NCI-H2029 (cell line): ENCODE measurements around the gene TOP2A.
A peak's percentile ranks its signal among the peaks of the same experiment; 100 is the strongest.
"Not testable (repeated sequence)": the region's sequence is repeated elsewhere in the genome, so short reads cannot be mapped to it uniquely, and the experiment has no call there.

ENCODE experiments used
- DNase-seq: peaks from one replicate; lab custom pipeline; 2025; lab: John Stamatoyannopoulos, UW

Gene TOP2A

DNA sequence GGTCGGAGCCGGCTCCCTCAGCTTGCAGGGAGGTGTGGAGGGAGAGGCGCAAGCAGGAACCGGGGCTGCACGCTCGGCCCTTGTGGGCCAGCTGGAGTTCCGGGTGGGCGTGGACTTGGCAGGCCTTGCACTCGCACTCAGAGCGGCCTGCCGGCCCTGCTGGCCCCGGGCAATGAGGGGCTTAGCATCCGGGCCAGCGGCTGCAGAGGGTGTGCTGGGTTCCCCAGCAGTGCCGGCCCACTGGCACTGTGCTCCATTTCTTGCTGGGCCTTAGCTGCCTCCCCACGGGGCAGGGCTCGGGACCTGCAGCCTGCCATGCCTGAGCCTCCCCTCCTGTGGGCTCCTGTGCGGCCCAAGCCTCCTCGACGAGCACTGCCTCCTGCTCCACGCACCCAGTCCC, 41.9 kb downstream of the TOP2A start:
- not testable (repeated sequence) for DNase-seq

DNA sequence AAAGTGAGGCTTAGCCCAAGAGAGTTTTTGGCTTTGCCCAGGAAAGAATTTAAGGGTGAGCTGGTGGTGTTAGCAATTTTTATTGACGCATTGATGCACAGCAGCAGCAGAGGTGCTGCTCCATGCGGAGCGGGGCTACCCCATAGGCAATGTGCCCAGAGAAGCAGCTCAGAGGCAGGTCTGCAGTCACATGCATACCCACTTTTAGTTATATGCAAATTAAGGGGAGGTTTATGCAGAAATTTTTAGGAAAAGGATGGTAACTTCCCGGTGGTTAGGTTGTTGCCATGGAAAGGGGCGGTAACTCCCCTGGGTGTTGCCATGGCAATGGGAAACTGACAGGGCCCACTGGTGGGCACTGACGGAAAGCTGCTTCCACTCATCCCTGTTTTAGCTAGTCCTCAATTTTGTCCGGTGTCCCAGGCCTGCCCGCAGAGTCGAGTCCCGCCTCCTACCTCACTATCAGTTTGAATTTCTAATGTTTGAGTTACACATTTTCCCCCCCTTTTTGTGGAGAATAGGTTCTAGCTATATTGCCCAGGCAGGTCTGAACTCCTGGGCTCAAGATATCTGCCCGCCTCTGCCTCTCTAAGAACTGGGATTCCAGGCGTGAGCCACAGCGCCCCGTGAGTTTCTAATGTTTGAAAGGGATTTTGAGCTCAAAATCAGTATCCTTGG, 42.7 kb downstream of the TOP2A start:
- DNase-seq: no peak

DNA sequence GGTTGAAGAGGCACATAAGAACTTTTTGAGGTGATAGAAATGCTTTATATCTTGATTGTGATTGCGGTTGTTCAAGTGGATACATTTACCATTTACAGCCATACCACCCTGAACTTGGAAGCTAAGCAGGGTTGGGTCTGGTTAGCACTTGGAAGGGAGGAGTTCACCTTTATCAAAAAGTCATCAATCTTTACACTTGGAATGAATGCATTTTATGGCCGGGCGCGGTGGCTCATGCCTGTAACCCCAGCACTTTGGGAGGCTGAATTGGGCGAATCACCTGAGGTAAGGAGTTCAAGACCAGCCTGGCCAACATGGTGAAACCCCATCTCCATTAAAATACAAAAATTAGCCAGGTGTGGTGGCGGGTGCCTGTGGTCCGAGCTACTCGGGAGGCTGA, 43.7 kb downstream of the TOP2A start:
- DNase-seq: no peak

DNA sequence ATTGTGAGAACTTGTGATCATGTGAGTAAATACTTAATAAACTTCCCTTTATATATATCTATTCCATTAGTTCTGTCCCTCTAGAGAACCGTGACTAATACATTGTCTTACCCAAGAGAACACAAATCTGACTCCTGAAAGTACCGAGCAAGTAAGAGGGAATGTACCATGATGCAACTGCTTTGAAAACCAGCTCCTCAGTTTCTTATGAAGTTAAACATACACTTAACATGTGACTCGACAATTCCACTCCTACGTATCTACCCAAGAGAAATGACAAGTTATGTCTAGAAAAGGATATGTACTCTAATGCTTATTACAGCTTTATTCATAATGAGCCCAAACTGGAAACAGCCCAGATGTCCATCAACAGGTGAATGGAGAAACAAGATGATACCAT, 44.4 kb downstream of the TOP2A start:
- no peak for DNase-seq

DNA sequence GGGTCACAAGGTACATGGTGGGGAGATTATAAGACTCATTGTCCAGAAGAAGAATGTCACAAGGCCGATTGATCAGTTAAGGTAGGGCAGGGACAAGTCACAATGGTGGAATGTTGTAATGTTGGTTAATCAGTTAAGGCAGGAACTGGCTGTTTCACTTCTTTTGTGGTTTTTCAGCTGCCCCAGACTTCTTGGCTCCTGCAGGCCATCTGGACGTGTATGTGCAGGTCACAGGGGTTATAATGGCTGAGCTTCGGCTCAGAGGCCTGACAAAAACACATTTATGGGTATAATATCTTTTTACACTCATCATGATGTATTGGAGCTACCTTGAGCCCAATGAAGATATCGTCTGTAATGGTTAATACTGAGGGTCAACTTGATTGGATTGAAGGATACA, 45.1 kb downstream of the TOP2A start:
- not testable (repeated sequence) for DNase-seq

DNA sequence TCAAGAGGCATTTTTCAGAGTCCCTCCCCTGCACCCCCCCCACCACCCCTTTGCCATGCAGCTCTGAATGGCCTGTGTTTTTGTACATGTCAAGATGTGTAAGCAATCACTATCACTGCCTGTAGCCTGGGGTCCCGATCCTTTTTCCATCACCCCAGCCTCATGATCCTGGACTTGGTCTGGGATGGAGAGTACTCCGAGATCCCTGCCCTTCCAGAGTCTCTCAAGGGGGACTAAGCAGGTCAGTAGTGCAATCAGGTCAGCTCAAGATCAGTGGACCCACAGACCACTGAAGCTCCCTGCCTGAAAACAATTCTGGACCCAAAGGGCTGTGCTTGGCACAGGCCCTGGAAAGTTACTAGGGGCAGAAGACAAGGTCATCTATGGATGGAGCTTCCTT, 45.7 kb downstream of the TOP2A start:
- DNase-seq: no peak

DNA sequence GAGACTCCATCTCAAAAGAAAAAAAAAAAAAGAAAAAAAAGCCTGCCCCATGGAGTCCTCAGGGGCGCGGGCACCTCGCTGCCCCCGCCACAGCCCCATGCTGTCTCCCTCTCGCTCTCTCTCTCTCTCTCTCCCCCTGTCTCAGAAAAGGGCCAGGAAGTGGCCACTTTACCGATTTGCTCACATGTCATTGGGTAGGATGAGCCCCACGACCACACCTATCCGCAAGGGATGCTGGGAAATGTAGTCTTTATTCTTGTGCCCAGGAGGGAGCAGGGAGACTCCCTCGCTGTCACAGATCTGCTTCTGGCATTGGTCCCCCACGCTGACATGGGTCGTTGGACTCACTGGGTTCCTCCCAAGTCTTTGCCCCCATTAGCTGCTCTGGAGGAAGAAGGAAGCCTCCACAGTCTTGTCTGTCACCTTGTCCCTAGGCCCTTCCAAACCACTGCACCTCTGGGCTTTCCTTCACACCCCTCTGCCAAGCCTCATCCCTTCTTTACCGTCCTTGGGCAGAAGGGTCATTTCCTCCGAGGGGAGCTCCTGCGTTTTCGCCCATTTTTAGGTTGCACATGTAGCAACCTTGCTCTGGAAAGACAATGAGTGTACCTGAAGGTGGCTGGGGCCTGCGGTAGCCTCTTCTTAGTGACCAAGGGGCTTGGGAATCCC, 46.3 kb downstream of the TOP2A start:
- peak; percentile 81 for DNase-seq

DNA sequence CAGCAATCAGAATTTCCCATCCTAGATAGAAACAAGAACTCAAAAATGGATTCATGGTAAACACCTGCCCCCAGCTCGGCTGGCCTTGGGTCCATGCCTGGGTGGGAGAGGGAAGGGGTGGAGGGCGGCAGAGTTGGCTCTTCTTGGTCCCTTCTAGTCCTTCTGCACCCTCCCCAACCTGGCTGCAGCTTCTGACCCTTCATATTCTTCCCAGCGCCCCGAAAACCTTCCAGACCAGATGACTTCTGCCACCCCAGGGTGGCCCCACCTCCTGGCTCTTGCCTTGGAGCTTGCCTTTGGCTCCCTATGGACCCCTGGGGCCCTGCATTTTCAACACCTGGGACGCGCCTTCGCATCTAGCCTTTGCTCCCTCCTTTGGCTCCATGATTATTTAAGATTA, 47.8 kb downstream of the TOP2A start:
- no peak for DNase-seq

DNA sequence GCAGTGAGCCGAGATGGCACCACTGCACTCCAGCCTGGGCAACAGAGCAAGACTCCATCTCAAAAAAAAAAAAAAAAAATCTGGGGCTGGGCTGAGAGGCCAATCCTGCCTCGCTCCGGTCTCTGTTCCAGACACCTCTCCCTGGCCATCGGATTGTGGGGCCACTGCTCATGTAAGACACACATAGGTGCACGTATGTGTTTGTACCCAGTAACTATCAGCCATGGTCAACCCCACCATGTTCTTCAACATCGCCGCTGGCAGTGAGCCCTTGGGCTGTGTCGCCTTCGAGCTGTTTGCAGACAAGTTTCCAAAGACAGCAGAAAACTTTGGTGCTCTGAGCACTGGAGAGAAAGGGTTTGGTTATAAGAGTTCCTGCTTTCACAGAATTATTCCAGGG, 50.0 kb downstream of the TOP2A start:
- not testable (repeated sequence) for DNase-seq

DNA sequence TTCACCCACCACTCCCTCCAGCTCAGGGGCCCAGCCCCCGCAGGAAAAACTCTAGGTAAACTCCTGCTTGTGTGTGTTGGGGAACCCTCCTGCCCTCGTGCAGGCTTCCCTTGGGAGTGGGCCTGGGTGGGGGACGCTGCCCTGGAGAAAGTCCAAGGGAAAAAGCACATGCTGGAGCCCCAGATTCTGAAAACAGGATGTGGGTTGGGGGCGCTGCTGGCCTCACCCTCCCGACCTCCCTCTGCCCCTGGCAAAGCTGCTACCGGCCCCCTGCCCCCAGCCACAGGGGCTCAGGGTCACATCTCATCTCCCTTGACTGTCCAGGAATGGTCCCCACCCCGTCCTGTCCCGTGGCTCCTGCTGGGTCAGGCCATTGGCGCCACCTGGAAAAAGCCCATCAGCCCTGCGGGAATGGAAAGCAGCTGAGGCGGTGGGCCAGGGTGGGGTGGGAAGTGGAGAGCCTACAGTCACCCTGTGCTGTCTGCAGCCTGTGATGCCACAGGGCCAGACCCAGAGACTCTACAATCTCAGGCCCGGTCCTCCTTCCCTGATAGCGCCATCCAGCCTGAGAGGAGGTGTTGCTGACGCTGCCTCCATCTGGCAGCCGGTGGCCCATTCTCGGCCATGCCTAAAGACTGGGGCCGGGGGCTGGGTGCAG, 50.7 kb downstream of the TOP2A start:
- no peak for DNase-seq

DNA sequence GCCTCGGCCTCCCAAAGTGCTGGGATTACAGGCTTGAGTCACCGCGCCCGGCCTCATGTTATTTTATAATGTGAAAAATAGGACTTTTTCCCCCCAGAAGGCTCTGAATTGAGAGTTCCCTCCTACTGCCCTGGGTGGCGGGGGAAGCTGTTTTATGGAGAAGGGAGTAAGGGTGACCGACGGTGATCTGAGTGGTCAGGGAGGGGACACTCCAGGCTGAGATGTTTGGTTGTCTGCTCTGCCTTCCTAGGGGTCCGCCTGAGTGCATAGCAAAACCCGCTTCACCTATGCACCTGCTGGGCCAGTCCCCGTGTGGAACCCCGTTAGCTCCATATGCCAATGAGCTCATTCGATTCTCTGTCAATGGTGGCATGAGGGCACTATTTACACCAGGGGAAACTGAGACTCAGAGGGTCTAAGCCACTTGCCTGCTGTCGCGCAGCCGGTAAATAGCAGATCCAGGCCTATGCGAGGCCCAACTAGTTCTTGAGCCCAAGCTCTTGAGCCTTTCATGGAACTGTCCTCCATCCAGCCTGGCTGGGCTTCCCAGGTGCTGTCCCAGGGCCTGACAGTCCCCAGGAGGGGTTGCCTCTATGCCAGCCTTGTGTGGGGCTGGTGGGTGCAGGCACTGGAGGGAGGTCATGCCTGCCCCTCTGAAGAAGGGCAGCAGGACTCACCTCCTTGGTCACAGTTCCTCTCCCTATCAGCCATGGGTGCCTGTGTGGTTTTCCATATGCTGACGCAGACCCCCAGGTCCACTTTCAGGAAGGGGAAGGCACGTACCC, 51.4 kb downstream of the TOP2A start:
- no peak for DNase-seq

DNA sequence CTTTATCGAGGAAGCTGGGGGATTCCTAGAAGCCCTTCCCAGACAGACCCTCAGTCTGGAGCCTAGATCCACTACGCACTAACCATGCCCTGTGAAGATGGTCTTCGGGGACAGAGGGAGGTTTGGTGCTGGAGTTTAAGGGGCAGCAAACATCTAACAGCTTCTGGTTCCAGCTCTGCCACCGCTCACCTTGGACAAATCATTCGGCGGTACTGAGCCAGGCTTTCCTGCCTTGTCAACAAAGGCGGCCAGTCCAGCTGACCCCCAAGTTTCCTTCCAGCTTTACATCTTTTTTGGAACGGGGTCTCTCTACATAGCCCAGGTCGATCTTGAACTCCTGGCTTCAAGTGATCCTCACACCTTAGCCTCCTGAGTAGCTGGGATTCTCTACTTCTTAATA, 52.8 kb downstream of the TOP2A start:
- no peak for DNase-seq

DNA sequence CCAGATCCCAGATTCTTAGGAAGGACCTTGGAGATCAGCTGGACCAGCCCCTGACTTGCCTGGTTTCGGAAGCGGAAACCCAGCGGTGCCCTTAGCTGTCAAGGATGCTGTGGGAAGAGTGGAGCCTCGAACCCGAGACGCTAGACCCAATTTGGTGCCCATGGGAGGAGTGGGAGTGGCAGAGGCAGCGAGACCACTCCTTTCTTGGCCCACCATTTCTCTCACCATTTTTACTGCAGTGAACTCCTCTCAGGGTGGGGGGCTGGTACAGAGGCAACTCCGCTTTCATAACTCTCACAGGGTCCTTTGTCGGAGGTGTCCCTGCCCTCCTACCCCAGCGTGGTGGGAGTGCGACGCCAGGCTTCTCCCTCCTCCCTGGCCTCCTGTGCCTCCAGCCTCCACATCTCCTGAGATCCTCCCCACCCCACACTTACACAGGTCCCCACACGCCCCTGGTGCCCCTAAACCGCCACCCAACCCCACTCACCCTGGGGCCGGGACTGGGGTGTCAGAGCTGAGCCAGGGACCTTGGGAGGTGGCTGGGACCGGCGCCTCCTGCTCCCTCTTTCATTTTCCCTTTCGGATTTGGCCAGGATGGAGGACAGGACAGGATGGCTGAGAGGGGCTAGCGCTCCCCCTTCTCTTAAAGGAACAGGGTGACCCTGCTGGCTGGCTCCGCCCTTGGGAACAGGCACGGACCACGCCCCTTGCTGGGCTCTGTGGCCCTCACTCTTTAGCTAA, 53.4 kb downstream of the TOP2A start, which contains the start of gene GJD3:
Gene GJD3 (minus strand): TSS at position 617 of the 741 bp plus-strand sequence. CDS start 922 bp downstream, outside the sequence.
- DNase-seq: no peak

DNA sequence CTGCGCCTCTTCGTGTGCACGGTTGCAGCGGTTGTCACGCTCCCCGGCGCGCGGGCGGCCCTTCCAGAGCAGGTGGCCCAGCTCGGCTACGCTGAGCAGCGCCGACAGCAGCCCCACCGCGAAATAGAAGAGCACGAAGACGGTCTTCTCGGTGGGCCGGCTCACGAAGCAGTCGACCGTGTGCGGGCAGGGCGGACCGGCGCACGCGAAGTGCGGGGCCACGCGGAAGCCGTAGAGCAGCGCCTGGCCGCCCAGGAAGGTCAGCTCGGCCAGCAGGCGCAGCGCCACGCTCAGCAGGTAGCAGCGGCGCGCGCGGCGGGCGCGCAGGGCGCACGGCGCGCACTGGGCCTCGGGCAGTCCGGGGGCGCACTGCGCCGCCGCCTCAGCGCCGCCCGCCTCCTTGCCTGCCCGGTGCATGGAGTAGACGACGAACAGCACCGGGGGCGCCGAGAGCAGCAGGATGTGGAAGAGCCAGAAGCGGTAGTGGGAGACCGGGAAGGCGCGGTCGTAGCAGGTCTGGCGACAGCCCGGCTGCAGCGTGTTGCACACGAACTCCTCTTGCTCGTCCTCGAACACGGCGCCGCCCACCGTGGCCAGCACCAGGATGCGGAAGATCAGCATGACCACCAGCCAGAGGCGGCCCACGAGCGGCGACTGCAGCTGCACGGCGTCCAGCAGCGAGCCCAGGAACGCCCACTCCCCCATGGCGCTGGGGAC, 54.4 kb downstream of the TOP2A start:
- DNase-seq: peak; percentile 10

DNA sequence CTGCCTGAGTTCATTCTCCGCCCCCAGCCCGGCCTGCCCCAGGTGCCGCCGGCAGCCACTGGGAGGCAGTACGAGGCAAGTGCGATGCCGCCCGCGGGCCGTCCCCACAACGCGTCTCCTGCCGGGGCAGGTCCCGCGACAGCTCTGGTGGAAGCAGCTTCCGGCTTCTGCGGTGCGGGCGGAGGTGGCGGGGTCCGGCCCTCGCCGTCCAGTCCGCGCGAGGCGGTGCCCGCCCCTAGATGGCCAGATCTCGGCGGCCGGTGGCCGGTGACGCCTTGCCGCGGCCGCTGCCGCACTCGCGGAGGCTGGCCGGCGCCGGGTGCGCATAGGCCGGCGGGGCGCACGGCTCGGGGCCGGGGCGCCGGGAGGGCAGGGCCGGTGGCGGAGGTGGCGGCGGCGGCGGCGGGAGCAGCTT, 55.0 kb downstream of the TOP2A start:
- DNase-seq: peak; percentile 39

DNA sequence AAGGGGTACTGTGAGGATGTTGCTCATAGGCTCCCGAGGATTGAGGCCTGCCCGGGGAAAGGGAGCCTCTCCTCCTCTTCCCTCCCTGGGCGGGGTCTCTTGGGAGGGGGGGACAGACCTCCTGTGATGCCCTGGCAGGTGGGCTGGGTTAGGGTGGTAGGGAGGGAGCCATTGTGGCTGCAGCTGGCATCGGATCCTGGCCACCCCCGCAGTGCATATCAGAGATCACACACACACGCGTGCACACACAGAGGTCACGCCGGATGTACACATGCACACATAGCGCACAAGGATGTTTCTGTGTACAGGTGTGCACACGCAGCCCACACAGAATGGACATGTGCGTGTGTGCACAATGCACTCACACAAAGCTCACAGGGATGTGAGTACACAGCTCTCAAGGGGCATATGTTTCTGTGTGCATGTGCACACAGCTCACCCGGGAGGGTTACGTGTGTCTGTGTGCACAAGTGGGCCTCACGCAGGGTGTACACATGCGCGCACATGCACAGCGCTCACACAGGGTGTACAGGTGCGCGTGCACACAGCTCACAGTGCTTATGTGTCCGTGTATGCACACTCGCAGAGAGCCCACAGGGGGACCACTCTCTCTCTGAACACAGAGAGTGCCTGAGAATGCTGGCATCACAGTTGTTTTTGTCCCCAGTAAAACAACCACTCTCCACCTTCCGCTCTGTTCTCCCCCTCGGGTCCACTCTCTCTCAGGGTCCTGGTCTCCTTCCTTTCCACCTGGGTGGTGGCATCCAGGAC, 55.6 kb downstream of the TOP2A start:
- DNase-seq: no peak

DNA sequence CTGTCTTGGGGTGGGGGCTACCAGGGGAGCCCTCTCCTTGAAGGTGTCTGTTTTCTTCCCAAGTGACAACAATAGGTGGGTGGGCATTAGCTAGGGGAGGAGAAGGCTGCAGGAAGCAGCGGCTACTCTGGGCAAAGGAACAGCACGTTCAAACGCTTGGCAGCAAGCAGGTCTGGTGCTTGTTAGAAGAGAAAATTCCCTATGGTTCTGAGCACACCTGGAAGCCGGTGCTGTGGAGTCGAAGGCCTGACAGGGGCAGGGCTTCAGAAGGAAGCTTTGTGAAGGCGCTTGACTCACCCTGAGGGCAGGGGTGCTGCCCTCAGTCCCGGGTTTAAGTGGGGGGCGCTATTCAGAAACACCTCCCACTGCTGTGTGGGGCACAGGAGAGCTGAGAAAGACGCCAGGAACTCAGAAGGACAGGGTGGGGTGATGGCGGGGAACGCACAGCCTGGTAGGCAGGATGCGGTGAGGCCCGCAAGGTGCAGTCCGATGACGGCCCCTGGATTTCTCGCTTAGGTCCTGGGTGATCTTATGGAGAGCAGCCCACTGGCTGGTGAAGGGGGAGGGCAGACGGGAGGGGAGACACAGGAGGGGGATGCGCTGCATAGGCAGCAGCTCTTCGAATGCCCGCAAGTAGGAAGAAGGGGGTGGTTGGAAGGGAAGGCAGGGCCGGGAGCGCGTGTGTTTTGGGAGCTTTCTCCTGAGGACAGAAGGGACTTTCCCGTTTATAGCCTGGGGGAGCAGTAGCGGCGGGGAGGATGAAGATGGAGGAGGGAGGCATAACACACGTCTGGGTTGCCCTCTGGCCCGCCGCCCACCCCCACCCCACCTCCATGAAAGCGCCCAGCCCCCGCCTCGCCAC, 56.4 kb downstream of the TOP2A start:
- DNase-seq: no peak

DNA sequence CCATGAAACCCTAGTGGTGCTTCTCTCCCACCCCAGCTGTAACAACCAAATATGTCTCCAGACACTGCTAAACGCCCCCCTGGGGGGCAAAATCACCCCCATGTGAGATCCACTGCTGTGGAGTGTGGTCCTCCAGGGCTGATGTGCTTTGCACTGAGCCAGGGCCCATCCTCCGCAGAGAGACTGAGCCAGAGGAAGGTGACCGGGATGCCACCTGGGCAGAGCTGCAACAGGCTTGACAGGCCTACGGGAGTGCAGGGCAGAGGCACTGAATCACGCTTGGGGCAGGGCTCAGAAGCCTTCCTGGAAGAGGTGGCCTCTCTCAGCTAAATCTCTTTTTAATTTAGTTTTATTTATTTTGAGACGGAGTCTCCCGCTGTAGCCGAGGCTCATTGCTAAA, 57.6 kb downstream of the TOP2A start:
- DNase-seq: no peak

DNA sequence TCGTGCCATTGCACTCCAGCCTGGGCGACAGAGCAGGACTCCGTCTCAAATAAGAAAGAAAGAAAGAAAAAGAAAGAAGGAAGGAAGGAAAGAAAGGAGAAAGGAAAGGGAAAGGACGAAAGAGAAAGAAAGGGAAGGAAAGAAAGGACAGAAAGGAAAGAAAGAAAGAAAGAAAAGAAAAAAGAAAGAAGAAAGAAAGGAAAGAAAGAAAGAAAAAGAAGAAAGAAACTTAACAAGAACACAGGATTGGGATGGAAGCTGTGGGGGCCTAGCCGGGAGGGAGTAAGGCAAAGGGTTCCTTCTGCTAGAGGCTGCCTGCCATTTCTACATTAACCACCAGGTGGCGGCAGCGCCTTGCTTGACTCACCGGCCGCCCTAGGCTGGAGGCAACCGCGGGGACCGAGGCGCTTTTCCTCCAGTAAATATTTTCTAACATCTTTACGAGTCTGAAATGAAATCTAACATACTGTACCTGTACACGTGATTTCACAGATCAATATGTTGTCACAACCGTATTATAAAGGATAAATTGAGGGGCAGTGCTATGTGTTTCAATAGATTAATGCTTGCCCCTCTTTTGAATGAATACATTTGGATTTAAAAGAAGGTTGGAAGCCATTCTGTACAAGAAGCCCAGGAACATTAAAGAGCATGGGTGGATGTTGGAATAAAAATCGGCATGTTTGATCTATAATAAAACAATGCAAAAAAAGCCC, 59.2 kb downstream of the TOP2A start:
- peak; percentile 58 for DNase-seq
